Smooth muscle cell (in vitro differentiated cells): ENCODE measurements around the gene TMEM30A. TPM values are rescaled to one million over a fixed set of nuclear protein-coding genes. Genes with fewer than 3 reads are reported as not detected.

ENCODE experiments used
- DNase-seq: peaks from one replicate; lab custom pipeline; 2025; ENCODE audit not compliant: unreplicated experiment; lab: John Stamatoyannopoulos, UW
- H2AFZ ChIP-seq: fragments of 200-600 bp; sonication (generic); 2 replicates; pipeline ENCODE4 v1.6.0; 2016; ENCODE audit warnings: antibody characterized with exemption, low read depth, mild to moderate bottlenecking
- H3F3A ChIP-seq: fragments of 200-600 bp; sonication (generic); 2 replicates; pipeline ENCODE4 v1.6.0; 2017; ENCODE audit warnings: antibody characterized with exemption, low read depth
- H3K27ac ChIP-seq: fragments of 200-600 bp; sonication (generic); 2 replicates; pipeline ENCODE4 v1.5.1; 2016; ENCODE audit warnings: low read depth, mild to moderate bottlenecking
- H3K27me3 ChIP-seq: fragments of 200-600 bp; sonication (generic); 2 replicates; pipeline ENCODE4 v1.6.1; 2016; ENCODE audit warnings: low read depth, mild to moderate bottlenecking
- H3K36me3 ChIP-seq: fragments of 200-600 bp; sonication (generic); 2 replicates; pipeline ENCODE4 v1.5.1; 2016; ENCODE audit warnings: low read depth
- H3K4me1 ChIP-seq: fragments of 200-600 bp; sonication (generic); 2 replicates; pipeline ENCODE4 v1.5.1; 2016; ENCODE audit warnings: low read depth
- H3K4me2 ChIP-seq: fragments of 200-600 bp; sonication (generic); 2 replicates; pipeline ENCODE4 v1.6.0; 2016; ENCODE audit warnings: mild to moderate bottlenecking
- H3K4me3 ChIP-seq: fragments of 200-600 bp; sonication (generic); 2 replicates; pipeline ENCODE4 v1.5.1; 2016; ENCODE audit warnings: mild to moderate bottlenecking
- H3K79me2 ChIP-seq: fragments of 200-600 bp; sonication (generic); 2 replicates; pipeline ENCODE4 v1.6.0; 2016; ENCODE audit warnings: low read depth, mild to moderate bottlenecking
- H3K9ac ChIP-seq: fragments of 200-600 bp; sonication (generic); 2 replicates; pipeline ENCODE4 v1.6.0; 2016; ENCODE audit warnings: low read depth
- H3K9me3 ChIP-seq: fragments of 200-600 bp; sonication (generic); replicated peaks from 2 replicates; pipeline ENCODE4 v1.5.1; 2016; ENCODE audit warnings: low read depth
- H4K20me1 ChIP-seq: fragments of 200-600 bp; sonication (generic); 2 replicates; pipeline ENCODE4 v1.6.0; 2016; ENCODE audit warnings: low read depth
- WGBS: methylation state at CpG from one replicate; pipeline ENCODE4 v1.1.7; 2016; ENCODE audit warnings: low lambda C conversion rate; 5-methylcytosine and 5-hydroxymethylcytosine counted together
- polyA plus RNA-seq: library from polyadenylated mRNA; unstranded; fragments of >200 nt; fragmentation: Nextera tagmentation; extraction: Ambion mirVana; gene quantifications from 2 replicates; pipeline ENCODE4 v1.2.1, GENCODE V29; 2016
- total RNA-seq: library from RNA; depleted of rRNA; stranded (reverse); fragments of >200 nt; gene quantifications from 2 replicates; pipeline ENCODE4 v1.2.3, GENCODE V29; 2014
- TF ChIP-seq, protein P1 (sequence below): fragments of 200-600 bp; sonication (generic); IDR thresholded peaks from 2 replicates; pipeline ENCODE4 v1.5.1; 2017; ENCODE audit warnings: borderline replicate concordance, mild to moderate bottlenecking, antibody characterized with exemption; ENCODE audit not compliant: insufficient read depth, poor library complexity, severe bottlenecking

The TMEM30A gene
- total and polyA plus RNA-seq, 2 experiments from 2014 or later, result 110 to 230 TPM

DNA sequence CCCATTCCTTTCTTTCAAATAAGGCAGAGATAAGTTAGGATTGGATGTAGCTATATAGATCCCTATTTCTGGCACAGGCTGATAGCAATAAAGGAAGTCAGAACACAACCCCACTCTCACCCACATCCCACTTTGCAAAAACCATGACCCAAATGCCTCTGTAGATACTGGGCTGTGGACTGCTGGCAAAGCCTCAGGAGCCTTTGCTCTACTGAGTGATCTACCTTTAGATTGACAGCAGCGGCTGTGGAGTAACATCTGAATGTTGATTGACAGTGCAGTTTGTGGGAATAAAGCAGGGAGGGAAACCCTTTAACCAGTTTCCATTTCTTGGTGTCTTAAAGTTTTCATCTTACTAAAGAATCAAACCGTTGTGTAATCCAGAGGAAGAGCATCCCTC, 6.7 kb upstream of the TMEM30A start:
- no peaks in the 10 kb centered on the region for H4K20me1 ChIP-seq
- H3K4me3 ChIP-seq, result no peak overlapping the region
- H3K4me2 ChIP-seq, result no peak overlapping the region
- no peaks in the 10 kb centered on the region for H3K36me3 ChIP-seq
- no peak overlapping the region for H3K9ac ChIP-seq
- no peak for DNase-seq
- peaks cover 4% of the 10 kb centered on the region for H3K79me2 ChIP-seq
- H3K9me3 ChIP-seq, result no peaks in the 10 kb centered on the region
- no peak overlapping the region for H2AFZ ChIP-seq
- H3K27ac ChIP-seq, result no peak overlapping the region
- H3F3A ChIP-seq, result no peaks in the 10 kb centered on the region
- H3K27me3 ChIP-seq, result no peaks in the 10 kb centered on the region
- no peaks in the 10 kb centered on the region for H3K4me1 ChIP-seq
- WGBS, result 90% methylated on average over 2 of the region's 2 CpGs
- TF ChIP-seq, protein P1, sequence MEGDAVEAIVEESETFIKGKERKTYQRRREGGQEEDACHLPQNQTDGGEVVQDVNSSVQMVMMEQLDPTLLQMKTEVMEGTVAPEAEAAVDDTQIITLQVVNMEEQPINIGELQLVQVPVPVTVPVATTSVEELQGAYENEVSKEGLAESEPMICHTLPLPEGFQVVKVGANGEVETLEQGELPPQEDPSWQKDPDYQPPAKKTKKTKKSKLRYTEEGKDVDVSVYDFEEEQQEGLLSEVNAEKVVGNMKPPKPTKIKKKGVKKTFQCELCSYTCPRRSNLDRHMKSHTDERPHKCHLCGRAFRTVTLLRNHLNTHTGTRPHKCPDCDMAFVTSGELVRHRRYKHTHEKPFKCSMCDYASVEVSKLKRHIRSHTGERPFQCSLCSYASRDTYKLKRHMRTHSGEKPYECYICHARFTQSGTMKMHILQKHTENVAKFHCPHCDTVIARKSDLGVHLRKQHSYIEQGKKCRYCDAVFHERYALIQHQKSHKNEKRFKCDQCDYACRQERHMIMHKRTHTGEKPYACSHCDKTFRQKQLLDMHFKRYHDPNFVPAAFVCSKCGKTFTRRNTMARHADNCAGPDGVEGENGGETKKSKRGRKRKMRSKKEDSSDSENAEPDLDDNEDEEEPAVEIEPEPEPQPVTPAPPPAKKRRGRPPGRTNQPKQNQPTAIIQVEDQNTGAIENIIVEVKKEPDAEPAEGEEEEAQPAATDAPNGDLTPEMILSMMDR, result no peak

- H2AFZ ChIP-seq, result no peak overlapping the region
- H3K4me1 ChIP-seq, result peaks cover 5% of the 10 kb centered on the region
- 67% methylated on average over 7 of the region's 7 CpGs for WGBS
- H3K36me3 ChIP-seq, result no peaks in the 10 kb centered on the region
- no peaks in the 10 kb centered on the region for H3K27me3 ChIP-seq
- H3K9ac ChIP-seq, result no peak overlapping the region
- H3K79me2 ChIP-seq, result peaks cover 9% of the 10 kb centered on the region
- no peaks in the 10 kb centered on the region for H3K9me3 ChIP-seq
- no peak overlapping the region for H3K4me3 ChIP-seq
- no peak for DNase-seq
- no peaks in the 10 kb centered on the region for H3F3A ChIP-seq
- H3K4me2 ChIP-seq, result no peak overlapping the region
- no peaks in the 10 kb centered on the region for H4K20me1 ChIP-seq
- TF ChIP-seq, protein P1, result no peak
- no peak overlapping the region for H3K27ac ChIP-seq
Measured at GRCh38 chr6:75290136-75290945, 5.7 kb upstream of the TMEM30A start.

GRCh38 chr6:75288023-75288422, 3.4 kb upstream of the TMEM30A start:
- Histone ChIP-seq H3K36me3 (no peaks in the 10 kb centered on the region), H3K27me3 (no peaks in the 10 kb centered on the region), H3K4me1 (peaks cover 9% of the 10 kb centered on the region), H2AFZ (no peak overlapping the region), H3K9ac (peak overlapping the region; percentile 45), H3K9me3 (no peaks in the 10 kb centered on the region), H3K4me3 (no peak overlapping the region), H3F3A (no peaks in the 10 kb centered on the region), H4K20me1 (peaks cover 10% of the 10 kb centered on the region), H3K27ac (peak overlapping the region; percentile 64), H3K4me2 (no peak overlapping the region), H3K79me2 (peaks cover 29% of the 10 kb centered on the region)
- 88% methylated on average over 1 of the region's 1 CpG for WGBS
- no peak for DNase-seq
- TF ChIP-seq, protein P1, result no peak

DNA sequence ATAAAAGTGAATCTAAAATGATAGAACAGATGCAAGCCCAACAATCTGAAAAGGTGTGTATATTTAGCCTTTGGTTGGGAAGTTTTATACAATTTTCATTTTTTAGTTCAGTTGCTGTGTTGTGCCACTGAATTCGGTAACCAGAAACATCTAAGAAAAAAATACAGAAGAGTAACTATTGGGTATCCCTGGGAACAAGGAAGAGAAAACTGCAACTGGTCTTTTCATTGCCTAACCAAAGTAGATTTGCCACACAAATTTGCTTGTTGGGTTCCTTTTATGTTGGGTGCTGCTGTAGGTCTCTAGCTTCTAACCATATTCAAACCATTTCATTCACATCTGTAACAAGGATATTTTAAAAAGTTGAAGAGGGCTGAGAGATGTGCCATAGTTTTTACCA, 2.8 kb upstream of the TMEM30A start:
- no peak overlapping the region for H3K4me3 ChIP-seq
- H3F3A ChIP-seq, result no peaks in the 10 kb centered on the region
- no peaks in the 10 kb centered on the region for H3K9me3 ChIP-seq
- peaks cover 16% of the 10 kb centered on the region for H4K20me1 ChIP-seq
- no peak overlapping the region for H2AFZ ChIP-seq
- no peaks in the 10 kb centered on the region for H3K27me3 ChIP-seq
- H3K27ac ChIP-seq, result peak overlapping the region; percentile 64
- no peak overlapping the region for H3K9ac ChIP-seq
- no peak for DNase-seq
- H3K4me1 ChIP-seq, result peaks cover 14% of the 10 kb centered on the region
- TF ChIP-seq, protein P1, result no peak
- 96% methylated on average over 1 of the region's 1 CpG for WGBS
- H3K4me2 ChIP-seq, result no peak overlapping the region
- no peaks in the 10 kb centered on the region for H3K36me3 ChIP-seq
- peaks cover 35% of the 10 kb centered on the region for H3K79me2 ChIP-seq
